HepG2 (cell line): ENCODE data around the gene ORC3. TPM values are rescaled to one million over a fixed set of nuclear protein-coding genes. Genes with fewer than 3 reads are reported as not detected.

Experiments
- FOXP1 ChIP-seq, 2 experiments: fragments of 450-650 bp in 1 of 2; IDR thresholded peaks; 2 replicates each; pipeline ENCODE4 v1.6.1; 2017 to 2018; ENCODE audit warnings: antibody characterized with exemption in 1 of 2
- HNF4A ChIP-seq: sonication (generic); formaldehyde crosslinking; IDR thresholded peaks from 2 replicates; pipeline ENCODE4 v1.4.0; 2020; ENCODE audit warnings: missing genetic modification reagents
- MED13 ChIP-seq: sonication (generic); formaldehyde crosslinking; IDR thresholded peaks from 2 replicates; pipeline ENCODE4 v1.5.0; 2020; ENCODE audit warnings: missing genetic modification reagents
- NCOA2 ChIP-seq: sonication (generic); formaldehyde crosslinking; IDR thresholded peaks from 2 replicates; pipeline ENCODE4 v1.8.0; 2022; ENCODE audit warnings: inconsistent platforms
- NCOA5 ChIP-seq: sonication (generic); formaldehyde crosslinking; IDR thresholded peaks from 2 replicates; pipeline ENCODE4 v1.4.0; 2020; ENCODE audit warnings: missing genetic modification reagents
- RCOR2 ChIP-seq: IDR thresholded peaks from 2 replicates; pipeline ENCODE4 v1.6.1; 2016; ENCODE audit warnings: missing biosample characterization, missing genetic modification reagents
- SOX5 ChIP-seq: IDR thresholded peaks from 2 replicates; pipeline ENCODE4 v1.6.1; 2016; ENCODE audit warnings: borderline replicate concordance
- SP1 ChIP-seq, 2 experiments: fragments of 450-650 bp in 1 of 2; sonication (generic) in 1 of 2; formaldehyde crosslinking in 1 of 2; IDR thresholded peaks; 2 replicates each; pipeline versions ENCODE4 v1.4.0 to v1.6.1; 2016 to 2020; ENCODE audit warnings: missing genetic modification reagents in 1 of 2
- ZBTB38 ChIP-seq: sonication (generic); formaldehyde crosslinking; IDR thresholded peaks from 2 replicates; pipeline ENCODE4 v1.5.1; 2020; ENCODE audit warnings: mild to moderate bottlenecking, missing genetic modification reagents
- ZBTB46 ChIP-seq: sonication (generic); formaldehyde crosslinking; IDR thresholded peaks from 2 replicates; pipeline ENCODE4 v1.4.0; 2020; ENCODE audit warnings: mild to moderate bottlenecking, missing genetic modification reagents, borderline replicate concordance
- ZHX1 ChIP-seq: sonication (generic); formaldehyde crosslinking; IDR thresholded peaks from 2 replicates; pipeline ENCODE4 v1.8.1; 2022; ENCODE audit warnings: low read depth, mild to moderate bottlenecking, missing genetic modification reagents
- ZMAT3 ChIP-seq: sonication (generic); formaldehyde crosslinking; conservative IDR thresholded peaks from 2 replicates; pipeline ENCODE4 v1.7.0; 2021; ENCODE audit warnings: missing genetic modification reagents
- ZNF276 ChIP-seq: sonication (generic); formaldehyde crosslinking; IDR thresholded peaks from 2 replicates; pipeline ENCODE4 v1.4.0; 2020; ENCODE audit warnings: mild to moderate bottlenecking, low read depth, missing genetic modification reagents
- ZNF362 ChIP-seq: sonication (generic); formaldehyde crosslinking; IDR thresholded peaks from 2 replicates; pipeline ENCODE4 v1.4.0; 2020; ENCODE audit warnings: missing genetic modification reagents, mild to moderate bottlenecking, borderline replicate concordance
- ZNF468 ChIP-seq: sonication (generic); formaldehyde crosslinking; IDR thresholded peaks from 2 replicates; pipeline ENCODE4 v1.8.0; 2022; ENCODE audit warnings: mild to moderate bottlenecking, moderate library complexity, missing genetic modification reagents
- ZNF629 ChIP-seq: sonication (generic); formaldehyde crosslinking; conservative IDR thresholded peaks from 2 replicates; pipeline ENCODE4 v1.5.0; 2020; ENCODE audit warnings: missing genetic modification reagents
- ZNF672 ChIP-seq: sonication (generic); formaldehyde crosslinking; IDR thresholded peaks from 2 replicates; pipeline ENCODE4 v1.8.1; 2022; ENCODE audit warnings: missing genetic modification reagents
- ZNF691 ChIP-seq: sonication (generic); formaldehyde crosslinking; IDR thresholded peaks from 2 replicates; pipeline ENCODE4 v1.4.0; 2020; ENCODE audit warnings: missing genetic modification reagents, low read depth, mild to moderate bottlenecking, borderline replicate concordance
- polyA plus RNA-seq, 8 experiments: library from polyadenylated mRNA; depleted of rRNA in 3 of 8; stranded (reverse) in 7 of 8; unstranded in 1 of 8; fragments of >200 nt; fragmentation: Illumina TruSeq in 4 of 8; extraction: Trizol in 4 of 8; gene quantifications; 2 replicates each; pipeline versions ENCODE4 v1.2.1 to v1.2.3, GENCODE V29; 2011 to 2016; ENCODE audit warnings: low read depth in 4 of 8, missing spikeins in 1 of 8, mixed read lengths in 1 of 8; ENCODE audit not compliant: insufficient read depth in 1 of 8
- total RNA-seq, 5 experiments: library from RNA; depleted of rRNA; stranded (reverse); fragments of >200 nt; fragmentation: Illumina TruSeq; extraction: Trizol; gene quantifications; 2 replicates each; pipeline ENCODE4 v1.2.3, GENCODE V29; 2016; ENCODE audit warnings: low read depth in 1 of 5

The ORC3 gene
- total and polyA plus RNA-seq, 2 of the 13 experiments (the other 11 are each of a cell fraction or from before 2014, with no cell fraction given) = 21.8 to 43.5 TPM

- TF ChIP-seq ZHX1 (CRISPR knock-in tag) (no peak), ZBTB46 (CRISPR knock-in tag) (no peak), ZNF362 (CRISPR knock-in tag) (peak; percentile 27; the same call in 1 of the 2 replicates), SP1 (IDR thresholded peaks at IDR 0.05) (no peak), SP1 (CRISPR knock-in tag; IDR thresholded peaks at IDR 0.05) (no peak), ZNF468 (CRISPR knock-in tag) (no peak), ZNF629 (no peak), ZBTB38 (CRISPR knock-in tag) (no peak), RCOR2 (CRISPR knock-in tag) (no peak), MED13 (no peak), ZNF276 (CRISPR knock-in tag) (no peak), ZNF691 (CRISPR knock-in tag) (no peak), FOXP1 (IDR thresholded peaks at IDR 0.05) (0 out of 2 replicates have a peak, but pooled peaks have one; percentile 8), FOXP1 (CRISPR knock-in tag; IDR thresholded peaks at IDR 0.05) (peak; percentile 51; the same call in 1 of the 2 replicates), HNF4A (peak; percentile 9; the same call in 1 of the 2 replicates), ZMAT3 (CRISPR knock-in tag) (no peak), ZNF672 (CRISPR knock-in tag) (no peak), NCOA5 (CRISPR knock-in tag) (no peak), SOX5 (CRISPR knock-in tag) (peak; percentile 88), NCOA2 (CRISPR knock-in tag) (peak; percentile 74)
Observed at GRCh38 chr6:87573307-87574024, 16.5 kb upstream of the ORC3 start (continued).
